Measurements from ENCODE around the gene PIGT. TPM values are rescaled to one million over a fixed set of nuclear protein-coding genes. Genes with fewer than 3 reads are reported as not detected.

Gene PIGT
- total RNA-seq, 1 experiment from 2014 or later: 220 TPM

DNA sequence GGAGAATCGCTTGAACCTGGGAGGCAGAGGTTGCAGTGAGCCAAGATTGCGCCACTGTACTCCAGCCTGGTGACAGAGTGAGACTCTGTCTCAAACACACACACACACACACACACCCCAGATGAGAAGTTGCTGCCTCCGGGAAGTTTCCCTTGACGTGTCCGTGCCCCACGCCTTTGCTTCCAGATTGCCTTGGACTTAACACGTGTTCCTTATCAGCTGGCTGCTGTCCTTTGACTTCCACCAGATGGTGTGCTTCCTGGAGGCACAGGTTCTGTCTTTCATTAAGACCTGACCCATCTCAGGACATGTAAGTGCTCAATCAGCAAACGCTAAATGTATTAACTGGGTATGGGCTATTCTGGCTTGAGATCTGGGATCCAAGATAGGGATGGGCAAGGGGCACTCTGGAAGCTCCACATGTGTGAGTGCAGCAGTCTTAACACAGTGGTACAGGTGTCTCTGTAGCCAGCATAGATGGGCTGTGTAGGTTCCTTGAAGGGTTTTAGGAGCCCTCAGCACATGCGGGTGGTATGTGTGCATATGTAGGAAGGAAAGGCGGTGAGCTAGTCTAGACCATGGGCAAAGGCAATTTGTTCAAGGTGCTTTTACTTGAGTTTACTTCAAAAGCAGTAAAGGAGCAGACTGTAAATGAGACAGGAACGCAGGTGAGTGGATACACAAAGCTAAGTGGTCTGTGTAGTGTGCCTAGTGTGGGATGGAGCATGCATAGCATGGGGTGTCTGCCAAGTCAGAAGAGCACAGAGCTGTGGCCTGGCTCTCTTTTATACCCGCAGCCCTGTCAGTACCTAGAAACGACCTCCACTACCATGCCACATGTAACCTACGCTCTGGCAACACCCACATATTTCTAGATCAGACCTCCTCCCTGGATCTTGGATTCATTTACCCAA lies 11.6 kb downstream of the PIGT start:
- no peak for DNase-seq (ENCODE audit: low read depth)

GRCh38 chr20:45429618-45430017 lies 13.7 kb downstream of the PIGT start:
- no peak for DNase-seq (ENCODE audit: low read depth)

GRCh38 chr20:45432294-45432693 lies 16.4 kb downstream of the PIGT start:
- DNase-seq (ENCODE audit: low read depth): no peak

GRCh38 chr20:45433316-45433715 lies 17.4 kb downstream of the PIGT start:
- DNase-seq (ENCODE audit: low read depth): peak; percentile 82

- no peak for DNase-seq (ENCODE audit: low read depth)
Measured at GRCh38 chr20:45433976-45434375, 18.0 kb downstream of the PIGT start.

GRCh38 chr20:45436732-45437485 lies 21.0 kb downstream of the PIGT start:
- peak; percentile 87 for DNase-seq (ENCODE audit: low read depth)

- DNase-seq (ENCODE audit: low read depth): no peak
Measured at GRCh38 chr20:45440424-45440823, 24.5 kb downstream of the PIGT start.

GRCh38 chr20:45440891-45441685 lies 25.1 kb downstream of the PIGT start:
- DNase-seq (ENCODE audit: low read depth): no peak

DNA sequence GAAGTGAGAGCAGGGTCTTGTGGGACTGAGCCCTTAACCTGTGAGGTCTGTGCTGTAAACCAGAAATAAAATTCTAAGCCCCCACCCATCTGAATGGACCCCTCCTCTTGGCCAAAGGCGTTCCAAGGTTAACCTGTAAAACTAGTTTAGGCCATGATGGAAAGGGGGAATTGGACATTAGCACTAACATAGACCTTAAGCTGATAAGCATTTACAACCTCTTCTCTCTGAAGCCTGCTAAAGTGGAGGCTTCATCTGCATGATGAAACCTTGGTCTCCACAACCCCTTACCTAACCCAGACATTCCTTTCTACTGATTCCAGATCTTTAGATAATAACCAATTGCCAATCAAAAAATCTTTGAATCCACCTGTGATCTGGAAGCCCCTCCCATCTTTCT lies 25.8 kb downstream of the PIGT start:
- no peak for DNase-seq (ENCODE audit: low read depth)

DNA sequence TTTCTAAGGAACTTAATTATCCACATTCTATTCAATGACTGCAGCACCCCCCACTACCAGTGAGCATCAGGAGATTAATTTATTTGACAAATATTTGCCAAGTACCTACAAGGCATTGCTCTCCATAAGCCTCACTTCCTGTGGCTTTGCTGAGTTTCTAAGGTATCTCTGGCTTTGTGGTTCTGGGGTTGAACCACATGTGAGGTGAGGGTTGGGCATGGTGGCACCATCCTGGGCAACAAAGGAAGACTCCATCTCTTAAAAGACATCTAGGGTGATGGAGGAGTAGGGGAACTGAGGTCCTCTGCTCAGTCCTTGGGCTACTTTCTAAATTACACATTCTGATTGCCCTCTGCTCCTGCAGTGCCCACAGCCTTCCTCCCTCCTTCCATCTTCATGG lies 28.1 kb downstream of the PIGT start:
- DNase-seq (ENCODE audit: low read depth): no peak

- peak; percentile 47 for DNase-seq (ENCODE audit: low read depth)
Measured at GRCh38 chr20:45445805-45446562, 30.0 kb downstream of the PIGT start.

DNA sequence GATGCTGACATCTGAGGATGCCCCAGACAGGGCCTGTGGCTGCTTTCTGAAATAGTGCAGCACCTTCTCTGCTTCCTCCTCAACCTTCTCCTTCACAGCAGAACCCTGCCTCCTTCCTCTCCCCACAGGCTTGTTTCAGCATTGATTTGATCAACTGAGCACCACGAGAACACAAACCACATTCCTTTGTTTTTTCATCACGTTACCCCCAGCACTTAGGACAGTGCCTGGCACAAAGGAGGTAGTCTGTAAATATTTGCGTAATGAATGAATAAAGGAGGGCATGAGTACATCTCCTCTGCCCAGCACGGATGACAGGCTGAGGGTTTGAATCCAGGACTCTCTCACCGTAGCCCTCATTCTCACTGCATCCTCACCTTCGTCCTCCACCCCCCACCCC lies 32.3 kb downstream of the PIGT start:
- no peak for DNase-seq (ENCODE audit: low read depth)

DNA sequence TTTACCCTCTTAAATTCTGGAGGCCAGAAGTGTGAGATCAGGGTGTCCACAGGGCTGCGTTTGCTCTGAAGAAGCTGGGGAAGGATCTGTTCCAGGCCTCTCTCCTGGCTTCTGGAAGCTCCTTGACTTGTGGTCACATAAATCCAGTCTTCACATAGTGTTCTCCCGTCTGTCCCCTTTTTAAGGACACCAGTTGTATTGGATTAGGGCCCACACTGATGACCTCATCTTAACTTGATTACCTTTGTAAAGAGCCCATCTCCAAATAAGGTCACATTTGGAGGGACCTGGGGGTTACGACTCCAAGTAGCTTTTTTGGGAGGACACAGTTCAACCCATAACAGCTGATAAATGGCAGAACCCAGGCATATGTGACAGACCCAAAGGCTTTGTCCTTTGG lies 33.6 kb downstream of the PIGT start:
- DNase-seq (ENCODE audit: low read depth): no peak

DNA sequence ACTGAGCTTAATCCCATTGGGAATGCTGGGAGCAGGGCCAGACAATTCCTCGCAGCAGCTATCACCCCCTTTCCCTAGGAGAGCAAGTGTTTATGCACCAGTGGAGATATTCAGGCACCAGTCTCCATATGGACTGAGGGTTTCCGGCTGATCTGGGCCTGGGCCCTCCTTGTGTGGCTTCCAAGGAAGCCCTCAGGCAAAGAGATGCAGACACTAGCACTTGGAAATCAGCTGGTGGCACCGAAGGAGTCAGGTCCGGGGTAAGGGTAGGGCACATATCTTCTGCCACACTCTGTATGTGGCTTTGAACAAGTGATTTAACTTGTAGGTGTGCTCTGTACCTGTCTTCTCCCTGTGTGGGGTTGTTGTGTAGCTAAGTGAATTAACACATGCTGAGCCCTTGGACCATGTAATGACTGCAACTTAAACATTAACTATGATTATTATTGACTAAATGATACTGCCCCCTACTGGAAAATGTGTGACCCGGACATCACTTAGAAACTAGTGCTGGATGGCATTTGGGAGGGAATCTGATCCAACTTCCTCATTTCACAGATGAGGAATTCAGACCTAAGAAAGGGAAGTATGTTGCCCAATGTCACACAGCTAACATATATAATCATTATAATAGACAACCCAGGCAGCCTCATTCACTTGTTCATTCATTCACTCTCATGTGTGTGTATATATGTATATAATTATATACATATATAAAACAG lies 34.3 kb downstream of the PIGT start:
- DNase-seq (ENCODE audit: low read depth): peak; percentile 56

GRCh38 chr20:45452238-45452637 lies 36.3 kb downstream of the PIGT start:
- no peak for DNase-seq (ENCODE audit: low read depth)

DNA sequence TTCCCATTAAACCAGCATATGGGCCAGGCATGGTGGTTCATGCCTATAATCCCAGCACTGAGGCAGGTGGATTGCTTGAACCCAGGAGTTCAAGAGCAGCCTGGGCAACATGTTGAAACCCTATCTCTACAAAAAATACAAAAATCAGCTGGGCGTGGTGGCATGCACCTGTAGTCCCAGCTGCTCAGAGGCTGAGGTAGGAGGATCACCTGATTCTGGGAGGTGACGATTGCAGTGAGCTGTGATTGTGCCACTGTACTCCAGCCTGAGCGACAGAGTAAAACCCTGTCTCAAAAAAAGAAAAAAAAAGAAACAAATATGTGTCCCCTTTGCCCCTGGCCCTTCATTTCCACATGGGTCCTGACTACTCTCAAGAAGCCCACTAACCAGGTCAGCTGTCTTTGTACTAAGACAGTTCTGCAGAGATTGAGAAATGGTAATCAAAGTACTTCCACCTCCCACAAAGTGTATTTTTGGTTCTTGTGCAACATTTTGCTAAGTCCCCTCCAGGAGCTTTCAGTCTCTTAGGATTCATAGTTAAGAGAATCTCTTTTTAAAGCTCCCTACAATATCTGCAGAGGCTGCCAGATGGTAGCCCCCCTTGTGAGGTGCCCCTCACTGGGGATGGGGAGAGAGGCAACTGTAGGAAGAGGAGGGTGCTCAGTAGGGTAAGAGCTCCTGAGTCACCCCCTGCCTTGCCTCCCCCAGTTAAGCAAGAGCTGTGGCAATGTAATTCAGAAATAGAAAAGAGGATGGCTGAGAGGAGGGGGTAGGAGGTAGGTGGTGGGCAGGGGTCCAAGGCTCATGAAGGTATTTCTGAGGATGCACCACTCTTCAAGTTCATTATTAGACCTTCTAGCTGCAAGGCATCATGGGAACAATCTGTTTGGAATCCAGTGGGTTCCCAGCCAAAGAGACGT lies 37.1 kb downstream of the PIGT start:
- no peak for DNase-seq (ENCODE audit: low read depth)

GRCh38 chr20:45456632-45457031 lies 40.7 kb downstream of the PIGT start:
- no peak for DNase-seq (ENCODE audit: low read depth)

- peak; percentile 26 for DNase-seq (ENCODE audit: low read depth)
Measured at GRCh38 chr20:45459606-45460005, 43.7 kb downstream of the PIGT start.

GRCh38 chr20:45461225-45461624 lies 45.3 kb downstream of the PIGT start:
- DNase-seq (ENCODE audit: low read depth): no peak
